Retinal pigment epithelial cell (primary cell): ENCODE results near the gene SOD3.
A peak's percentile ranks its signal among the peaks of the same experiment; 100 is the strongest.

ENCODE experiments used
- DNase-seq: peaks from one replicate; pipeline ENCODE4 v3.0.0-alpha.2; 2010; ENCODE audit warnings: low read depth
- H3K4me3 ChIP-seq: 2 replicates; pipeline ENCODE4 v1.5.1; 2011; ENCODE audit warnings: mild to moderate bottlenecking, low read length, control low read depth, moderate library complexity
- TF ChIP-seq, protein P1 (sequence below): conservative IDR thresholded peaks from 2 replicates; pipeline ENCODE4 v1.5.1; 2011; ENCODE audit warnings: low read depth, low read length, control low read depth, inconsistent platforms

The SOD3 gene, protein sequence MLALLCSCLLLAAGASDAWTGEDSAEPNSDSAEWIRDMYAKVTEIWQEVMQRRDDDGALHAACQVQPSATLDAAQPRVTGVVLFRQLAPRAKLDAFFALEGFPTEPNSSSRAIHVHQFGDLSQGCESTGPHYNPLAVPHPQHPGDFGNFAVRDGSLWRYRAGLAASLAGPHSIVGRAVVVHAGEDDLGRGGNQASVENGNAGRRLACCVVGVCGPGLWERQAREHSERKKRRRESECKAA

GRCh38 chr4:24794916-24795665 lies at the start of gene SOD3:
Gene SOD3 (plus strand): TSS chr4:24795573. CDS start chr4:24799522, 3,949 bp downstream.
- peak; percentile 66 for DNase-seq
- H3K4me3 ChIP-seq = peak within 1 kb of the TSS; percentile 25
- TF ChIP-seq, protein P1, sequence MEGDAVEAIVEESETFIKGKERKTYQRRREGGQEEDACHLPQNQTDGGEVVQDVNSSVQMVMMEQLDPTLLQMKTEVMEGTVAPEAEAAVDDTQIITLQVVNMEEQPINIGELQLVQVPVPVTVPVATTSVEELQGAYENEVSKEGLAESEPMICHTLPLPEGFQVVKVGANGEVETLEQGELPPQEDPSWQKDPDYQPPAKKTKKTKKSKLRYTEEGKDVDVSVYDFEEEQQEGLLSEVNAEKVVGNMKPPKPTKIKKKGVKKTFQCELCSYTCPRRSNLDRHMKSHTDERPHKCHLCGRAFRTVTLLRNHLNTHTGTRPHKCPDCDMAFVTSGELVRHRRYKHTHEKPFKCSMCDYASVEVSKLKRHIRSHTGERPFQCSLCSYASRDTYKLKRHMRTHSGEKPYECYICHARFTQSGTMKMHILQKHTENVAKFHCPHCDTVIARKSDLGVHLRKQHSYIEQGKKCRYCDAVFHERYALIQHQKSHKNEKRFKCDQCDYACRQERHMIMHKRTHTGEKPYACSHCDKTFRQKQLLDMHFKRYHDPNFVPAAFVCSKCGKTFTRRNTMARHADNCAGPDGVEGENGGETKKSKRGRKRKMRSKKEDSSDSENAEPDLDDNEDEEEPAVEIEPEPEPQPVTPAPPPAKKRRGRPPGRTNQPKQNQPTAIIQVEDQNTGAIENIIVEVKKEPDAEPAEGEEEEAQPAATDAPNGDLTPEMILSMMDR = no peak

DNA sequence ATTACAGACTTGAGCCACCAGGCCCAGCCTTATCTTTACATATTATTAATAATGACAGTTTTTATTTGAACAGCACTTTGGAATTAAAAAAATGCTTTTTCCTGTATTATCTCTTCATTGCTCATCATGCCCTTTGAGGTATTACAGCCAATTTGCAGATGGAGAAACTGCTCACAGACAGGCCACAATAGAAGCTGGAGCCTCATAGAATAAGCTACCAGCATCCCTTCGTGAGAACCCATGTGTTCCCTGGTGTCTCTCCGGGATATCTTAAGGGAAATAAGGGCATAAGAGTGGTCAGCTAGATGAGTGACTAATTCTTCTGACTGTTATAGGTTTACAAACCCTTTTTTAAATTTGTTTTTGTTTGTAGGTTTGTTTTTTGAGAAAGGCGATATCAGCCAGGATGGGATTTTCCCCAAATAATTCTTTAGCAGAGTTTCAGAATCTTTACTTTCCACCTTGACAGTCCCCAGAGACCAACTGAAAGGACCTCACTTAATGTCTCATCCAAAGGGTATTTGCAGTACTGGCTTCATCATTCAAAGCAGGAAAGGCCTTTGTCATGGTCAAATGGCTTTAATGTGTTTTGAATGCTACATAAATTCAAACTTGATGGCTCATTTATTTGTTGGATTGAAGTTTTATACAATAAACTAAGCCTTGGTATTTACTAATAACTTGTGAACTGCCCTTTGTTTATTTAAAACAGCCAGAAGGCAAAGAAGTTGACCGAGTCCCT lies 48.0 kb upstream of the SOD3 start:
- TF ChIP-seq, protein P1 = no peak
- no peak for DNase-seq
- H3K4me3 ChIP-seq = no peak overlapping the region

DNA sequence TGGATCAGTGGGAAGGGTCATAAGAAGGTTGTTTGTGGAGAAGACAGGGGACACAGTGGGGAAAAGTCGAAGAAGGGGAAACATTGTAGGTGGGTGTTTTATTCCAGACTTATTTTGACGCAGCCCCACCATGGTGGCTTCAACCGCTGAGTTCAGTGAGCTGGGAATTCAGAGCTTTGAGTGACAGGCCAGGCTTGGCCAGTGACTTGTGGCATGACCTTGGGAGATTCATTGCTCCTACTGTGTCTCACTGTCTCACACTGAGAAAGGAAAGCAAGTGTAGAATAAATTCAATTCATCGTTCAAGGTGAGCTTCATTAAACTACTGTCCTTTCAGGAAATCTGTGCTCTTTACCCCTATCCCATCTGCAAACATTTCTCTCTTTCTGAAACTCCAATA lies 47.4 kb upstream of the SOD3 start:
- TF ChIP-seq, protein P1 = no peak
- no peak for DNase-seq
- no peak overlapping the region for H3K4me3 ChIP-seq

- H3K4me3 ChIP-seq = no peak overlapping the region
- TF ChIP-seq, protein P1 = no peak
- no peak for DNase-seq
Measured at GRCh38 chr4:24748758-24749350, 46.5 kb upstream of the SOD3 start.

GRCh38 chr4:24750106-24750505 lies 45.3 kb upstream of the SOD3 start:
- DNase-seq = no peak
- no peak overlapping the region for H3K4me3 ChIP-seq
- TF ChIP-seq, protein P1 = no peak

GRCh38 chr4:24751926-24752539 lies 43.3 kb upstream of the SOD3 start:
- DNase-seq = no peak
- TF ChIP-seq, protein P1 = no peak
- H3K4me3 ChIP-seq = no peak overlapping the region
